ENCODE results near the gene IKZF2.
A peak's percentile ranks its signal among the peaks of the same experiment; 100 is the strongest.

Gene IKZF2

DNA sequence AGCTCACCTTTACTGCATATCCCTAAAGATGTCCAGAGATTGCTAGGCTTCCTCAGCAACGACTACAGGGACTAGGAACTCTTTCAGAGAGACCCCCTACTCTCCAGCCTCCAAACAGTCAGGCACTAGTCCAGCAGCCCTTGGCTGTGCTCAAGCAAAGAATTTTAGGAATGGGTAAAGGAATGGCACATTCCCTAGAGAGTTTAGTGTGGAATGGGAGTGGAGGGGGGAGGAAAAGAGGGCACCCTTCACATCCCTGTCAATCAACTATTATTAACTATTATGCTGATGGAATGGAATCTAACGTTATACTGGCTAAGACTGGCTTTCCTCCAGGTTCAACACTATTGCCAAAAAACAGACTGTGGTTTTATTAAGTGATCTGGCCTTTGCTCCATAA, 64.8 kb downstream of the IKZF2 start:
- Histone ChIP-seq H3K4me1 (ENCODE audit: control extremely low read depth in 1 of 4, control insufficient read depth in 4 of 4, insufficient read depth in 4 of 4, low read length in 3 of 4) (no peaks in the 10 kb centered on the region), H3K9me3 (ENCODE audit: control extremely low read depth in 1 of 5, control insufficient read depth in 4 of 5, insufficient read depth in 2 of 5, low read depth in 1 of 5, low read length in 4 of 5) (no peaks in the 10 kb centered on the region), H3K36me3 (ENCODE audit: control insufficient read depth in 4 of 4, insufficient read depth in 4 of 4, low read length in 3 of 4) (no peaks in the 10 kb centered on the region), H3K4me3 (ENCODE audit: control insufficient read depth in 1 of 7, extremely low read depth in 1 of 7, insufficient read depth in 4 of 7, low read depth in 2 of 7, low read length in 6 of 7) (no peak overlapping the region), H3K27me3 (replicated peaks in 2 of 5; ENCODE audit: control insufficient read depth in 4 of 5, insufficient read depth in 5 of 5, low read length in 4 of 5) (no peaks in the 10 kb centered on the region), H3K27ac (ENCODE audit: insufficient read depth in 1 of 2, low read depth in 1 of 2, low read length in 2 of 2, poor library complexity in 1 of 2, severe bottlenecking in 2 of 2) (no peak overlapping the region)
- ChIA-PET POLR2A (no interaction called here), CTCF (interaction anchor here (1.0 kb wide), 1 partner anchor 63 kb away, joined by 4 read pairs; no protein-coding TSS in a partner anchor)
- 100% methylated on average over 1 of the region's 2 CpGs for WGBS (ENCODE audit: insufficient coverage)
- DNase-seq: no peak

DNA sequence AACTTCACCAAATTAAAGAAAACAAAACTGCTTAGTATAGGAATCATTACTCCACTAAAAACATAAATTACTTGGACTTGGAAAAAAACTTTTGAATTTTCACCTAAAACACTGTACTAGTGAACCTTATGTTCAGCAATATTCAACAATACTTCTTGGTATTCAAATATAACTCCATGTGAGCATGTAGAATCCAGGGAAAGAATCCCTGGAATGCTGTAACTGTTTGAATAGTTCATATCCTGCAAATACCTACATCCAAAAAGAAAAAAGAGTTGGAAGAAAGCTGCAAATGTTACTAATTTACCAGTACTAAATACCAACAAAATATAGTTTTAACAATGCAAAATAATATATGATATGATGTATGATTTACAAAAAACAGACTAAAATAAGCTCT, 65.4 kb downstream of the IKZF2 start:
- H3K27me3 ChIP-seq (replicated peaks in 2 of 5; ENCODE audit: control insufficient read depth in 4 of 5, insufficient read depth in 5 of 5, low read length in 4 of 5): no peaks in the 10 kb centered on the region
- H3K9me3 ChIP-seq (ENCODE audit: control extremely low read depth in 1 of 5, control insufficient read depth in 4 of 5, insufficient read depth in 2 of 5, low read depth in 1 of 5, low read length in 4 of 5): no peaks in the 10 kb centered on the region
- ChIA-PET CTCF (interaction anchor here (1.0 kb wide), 1 partner anchor 64 kb away, joined by 4 read pairs; no protein-coding TSS in a partner anchor), POLR2A (no interaction called here)
- no peaks in the 10 kb centered on the region for H3K4me1 ChIP-seq (ENCODE audit: control extremely low read depth in 1 of 4, control insufficient read depth in 4 of 4, insufficient read depth in 4 of 4, low read length in 3 of 4)
- no peak for DNase-seq
- H3K36me3 ChIP-seq (ENCODE audit: control insufficient read depth in 4 of 4, insufficient read depth in 4 of 4, low read length in 3 of 4): no peaks in the 10 kb centered on the region
- no peak overlapping the region for H3K4me3 ChIP-seq (ENCODE audit: control insufficient read depth in 1 of 7, extremely low read depth in 1 of 7, insufficient read depth in 4 of 7, low read depth in 2 of 7, low read length in 6 of 7)
- H3K27ac ChIP-seq (ENCODE audit: insufficient read depth in 1 of 2, low read depth in 1 of 2, low read length in 2 of 2, poor library complexity in 1 of 2, severe bottlenecking in 2 of 2): no peak overlapping the region

GRCh38 chr2:213085538-213085937, 65.9 kb downstream of the IKZF2 start:
- DNase-seq: no peak
- Histone ChIP-seq H3K4me1 (ENCODE audit: control extremely low read depth in 1 of 4, control insufficient read depth in 4 of 4, insufficient read depth in 4 of 4, low read length in 3 of 4) (no peaks in the 10 kb centered on the region), H3K27me3 (replicated peaks in 2 of 5; ENCODE audit: control insufficient read depth in 4 of 5, insufficient read depth in 5 of 5, low read length in 4 of 5) (no peaks in the 10 kb centered on the region), H3K36me3 (ENCODE audit: control insufficient read depth in 4 of 4, insufficient read depth in 4 of 4, low read length in 3 of 4) (no peaks in the 10 kb centered on the region), H3K27ac (ENCODE audit: insufficient read depth in 1 of 2, low read depth in 1 of 2, low read length in 2 of 2, poor library complexity in 1 of 2, severe bottlenecking in 2 of 2) (no peak overlapping the region), H3K9me3 (ENCODE audit: control extremely low read depth in 1 of 5, control insufficient read depth in 4 of 5, insufficient read depth in 2 of 5, low read depth in 1 of 5, low read length in 4 of 5) (no peaks in the 10 kb centered on the region), H3K4me3 (ENCODE audit: control insufficient read depth in 1 of 7, extremely low read depth in 1 of 7, insufficient read depth in 4 of 7, low read depth in 2 of 7, low read length in 6 of 7) (no peak overlapping the region)
- CTCF ChIA-PET: interaction anchor here (0.7 to 1.0 kb wide), 2 partner anchors 64 to 118 kb away, joined by 3 to 4 read pairs; no protein-coding TSS in a partner anchor
- POLR2A ChIA-PET: no interaction called here
- whole genome bisulfite sequencing (ENCODE audit: insufficient coverage): 95% methylated on average over 3 of the region's 4 CpGs

- ChIA-PET CTCF (interaction anchor here (1.1 kb wide), 1 partner anchor 68 kb away, joined by 3 read pairs; no protein-coding TSS in a partner anchor), POLR2A (no interaction called here)
- DNase-seq: no peak
- H3K27me3 ChIP-seq (replicated peaks in 2 of 5; ENCODE audit: control insufficient read depth in 4 of 5, insufficient read depth in 5 of 5, low read length in 4 of 5): no peaks in the 10 kb centered on the region
- no peak overlapping the region for H3K27ac ChIP-seq (ENCODE audit: insufficient read depth in 1 of 2, low read depth in 1 of 2, low read length in 2 of 2, poor library complexity in 1 of 2, severe bottlenecking in 2 of 2)
- H3K4me3 ChIP-seq (ENCODE audit: control insufficient read depth in 1 of 7, extremely low read depth in 1 of 7, insufficient read depth in 4 of 7, low read depth in 2 of 7, low read length in 6 of 7): no peak overlapping the region
- peaks cover 0 to 3% (median 0%) of the 10 kb centered on the region in 4 experiments for H3K4me1 ChIP-seq (ENCODE audit: control extremely low read depth in 1 of 4, control insufficient read depth in 4 of 4, insufficient read depth in 4 of 4, low read length in 3 of 4)
- no peaks in the 10 kb centered on the region for H3K9me3 ChIP-seq (ENCODE audit: control extremely low read depth in 1 of 5, control insufficient read depth in 4 of 5, insufficient read depth in 2 of 5, low read depth in 1 of 5, low read length in 4 of 5)
- H3K36me3 ChIP-seq (ENCODE audit: control insufficient read depth in 4 of 4, insufficient read depth in 4 of 4, low read length in 3 of 4): no peaks in the 10 kb centered on the region
These were observed 67.2 kb downstream of the IKZF2 start for GRCh38 chr2:213084261-213084660.

GRCh38 chr2:213080969-213081617, 70.3 kb downstream of the IKZF2 start:
- Histone ChIP-seq H3K36me3 (ENCODE audit: control insufficient read depth in 4 of 4, insufficient read depth in 4 of 4, low read length in 3 of 4) (peaks cover 0 to 2% (median under 1%) of the 10 kb centered on the region in 4 experiments), H3K9me3 (ENCODE audit: control extremely low read depth in 1 of 5, control insufficient read depth in 4 of 5, insufficient read depth in 2 of 5, low read depth in 1 of 5, low read length in 4 of 5) (no peaks in the 10 kb centered on the region), H3K27ac (ENCODE audit: insufficient read depth in 1 of 2, low read depth in 1 of 2, low read length in 2 of 2, poor library complexity in 1 of 2, severe bottlenecking in 2 of 2) (no peak overlapping the region), H3K4me1 (ENCODE audit: control extremely low read depth in 1 of 4, control insufficient read depth in 4 of 4, insufficient read depth in 4 of 4, low read length in 3 of 4) (peaks cover 0 to 3% (median 0%) of the 10 kb centered on the region in 4 experiments), H3K4me3 (ENCODE audit: control insufficient read depth in 1 of 7, extremely low read depth in 1 of 7, insufficient read depth in 4 of 7, low read depth in 2 of 7, low read length in 6 of 7) (no peak overlapping the region), H3K27me3 (replicated peaks in 2 of 5; ENCODE audit: control insufficient read depth in 4 of 5, insufficient read depth in 5 of 5, low read length in 4 of 5) (no peaks in the 10 kb centered on the region)
- DNase-seq: no peak
- ChIA-PET CTCF (interaction anchor here (1.5 kb wide), 1 partner anchor 31 kb away, joined by 3 read pairs; no protein-coding TSS in a partner anchor), POLR2A (no interaction called here)

- Histone ChIP-seq H3K36me3 (ENCODE audit: control insufficient read depth in 4 of 4, insufficient read depth in 4 of 4, low read length in 3 of 4) (peaks cover 0 to 2% (median under 1%) of the 10 kb centered on the region in 4 experiments), H3K4me1 (ENCODE audit: control extremely low read depth in 1 of 4, control insufficient read depth in 4 of 4, insufficient read depth in 4 of 4, low read length in 3 of 4) (peaks cover 0 to 3% (median 0%) of the 10 kb centered on the region in 4 experiments), H3K4me3 (ENCODE audit: control insufficient read depth in 1 of 7, extremely low read depth in 1 of 7, insufficient read depth in 4 of 7, low read depth in 2 of 7, low read length in 6 of 7) (no peak overlapping the region), H3K9me3 (ENCODE audit: control extremely low read depth in 1 of 5, control insufficient read depth in 4 of 5, insufficient read depth in 2 of 5, low read depth in 1 of 5, low read length in 4 of 5) (no peaks in the 10 kb centered on the region), H3K27ac (ENCODE audit: insufficient read depth in 1 of 2, low read depth in 1 of 2, low read length in 2 of 2, poor library complexity in 1 of 2, severe bottlenecking in 2 of 2) (no peak overlapping the region), H3K27me3 (replicated peaks in 2 of 5; ENCODE audit: control insufficient read depth in 4 of 5, insufficient read depth in 5 of 5, low read length in 4 of 5) (no peaks in the 10 kb centered on the region)
- POLR2A ChIA-PET: no interaction called here
- CTCF ChIA-PET: no interaction called here
- DNase-seq: peak in 1 of 3 donors; percentile 16
These were observed 71.7 kb downstream of the IKZF2 start for GRCh38 chr2:213079756-213080155.

- POLR2A ChIA-PET: no interaction called here
These were observed 72.7 kb downstream of the IKZF2 start for GRCh38 chr2:213078686-213079085.

More at GRCh38 chr2:213078686-213079085, 72.7 kb downstream of the IKZF2 start:
- Histone ChIP-seq H3K9me3 (ENCODE audit: control extremely low read depth in 1 of 5, control insufficient read depth in 4 of 5, insufficient read depth in 2 of 5, low read depth in 1 of 5, low read length in 4 of 5) (no peaks in the 10 kb centered on the region), H3K27me3 (replicated peaks in 2 of 5; ENCODE audit: control insufficient read depth in 4 of 5, insufficient read depth in 5 of 5, low read length in 4 of 5) (no peaks in the 10 kb centered on the region), H3K36me3 (ENCODE audit: control insufficient read depth in 4 of 4, insufficient read depth in 4 of 4, low read length in 3 of 4) (peaks cover 0 to 2% (median under 1%) of the 10 kb centered on the region in 4 experiments), H3K4me1 (ENCODE audit: control extremely low read depth in 1 of 4, control insufficient read depth in 4 of 4, insufficient read depth in 4 of 4, low read length in 3 of 4) (peaks cover 0 to 3% (median 0%) of the 10 kb centered on the region in 4 experiments), H3K4me3 (ENCODE audit: control insufficient read depth in 1 of 7, extremely low read depth in 1 of 7, insufficient read depth in 4 of 7, low read depth in 2 of 7, low read length in 6 of 7) (no peak overlapping the region), H3K27ac (ENCODE audit: insufficient read depth in 1 of 2, low read depth in 1 of 2, low read length in 2 of 2, poor library complexity in 1 of 2, severe bottlenecking in 2 of 2) (no peak overlapping the region)
- DNase-seq: no peak
- CTCF ChIA-PET: no interaction called here
- 100% methylated on average over 1 of the region's 1 CpG for WGBS (ENCODE audit: insufficient coverage)

Measured in common myeloid progenitor, CD34-positive (primary cell).